ENCODE data around the gene HOXB13. TPM values are rescaled to one million over a fixed set of nuclear protein-coding genes. Genes with fewer than 3 reads are reported as not detected.

HOXB13 gene
- total and polyA plus RNA-seq, 2 of the 13 experiments (the other 11 are each of a cell fraction or from before 2014, with no cell fraction given): not detected

DNA sequence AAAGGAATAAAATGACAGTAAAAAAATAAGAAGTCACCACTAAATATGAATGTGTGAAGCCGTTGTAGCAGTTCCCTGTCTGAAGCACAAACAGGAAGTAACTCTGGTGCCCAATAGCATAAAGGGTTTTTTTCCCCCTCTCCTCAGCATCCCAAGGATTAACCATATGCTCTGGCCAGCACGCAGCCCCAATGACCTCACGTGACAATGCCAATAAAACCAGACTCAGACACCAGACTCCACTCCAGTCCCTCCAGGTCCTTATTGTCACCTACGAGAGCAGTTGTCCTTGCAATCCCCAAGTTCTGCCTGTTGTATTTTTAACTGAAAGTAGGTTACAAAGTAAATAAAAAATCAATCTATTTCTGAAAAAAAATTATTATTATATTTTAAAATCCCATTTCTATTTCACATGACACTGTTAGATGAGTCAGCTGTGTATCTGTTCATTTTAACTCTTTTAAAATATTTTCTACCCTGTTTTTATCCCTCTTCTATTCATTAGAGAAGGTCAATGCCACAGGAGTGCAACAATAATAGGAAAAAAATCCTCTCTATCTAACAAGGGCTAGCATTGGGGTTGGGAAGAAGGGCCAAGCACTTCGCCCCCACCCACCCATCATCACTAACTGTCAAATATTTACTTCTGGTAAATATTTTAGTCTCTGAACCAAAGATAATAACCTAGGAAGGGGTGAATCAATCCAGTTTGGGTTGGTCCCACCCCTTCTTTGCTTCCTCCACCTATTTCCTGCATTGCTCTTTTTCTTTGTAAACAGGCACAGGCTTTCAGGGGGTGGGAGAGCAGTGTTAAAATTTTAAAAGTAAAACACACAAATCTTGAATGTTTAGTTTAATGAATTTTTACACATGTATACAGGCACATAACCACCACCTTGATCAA lies 12.8 kb downstream of the HOXB13 start (continued):
- TF ChIP-seq, protein P1, sequence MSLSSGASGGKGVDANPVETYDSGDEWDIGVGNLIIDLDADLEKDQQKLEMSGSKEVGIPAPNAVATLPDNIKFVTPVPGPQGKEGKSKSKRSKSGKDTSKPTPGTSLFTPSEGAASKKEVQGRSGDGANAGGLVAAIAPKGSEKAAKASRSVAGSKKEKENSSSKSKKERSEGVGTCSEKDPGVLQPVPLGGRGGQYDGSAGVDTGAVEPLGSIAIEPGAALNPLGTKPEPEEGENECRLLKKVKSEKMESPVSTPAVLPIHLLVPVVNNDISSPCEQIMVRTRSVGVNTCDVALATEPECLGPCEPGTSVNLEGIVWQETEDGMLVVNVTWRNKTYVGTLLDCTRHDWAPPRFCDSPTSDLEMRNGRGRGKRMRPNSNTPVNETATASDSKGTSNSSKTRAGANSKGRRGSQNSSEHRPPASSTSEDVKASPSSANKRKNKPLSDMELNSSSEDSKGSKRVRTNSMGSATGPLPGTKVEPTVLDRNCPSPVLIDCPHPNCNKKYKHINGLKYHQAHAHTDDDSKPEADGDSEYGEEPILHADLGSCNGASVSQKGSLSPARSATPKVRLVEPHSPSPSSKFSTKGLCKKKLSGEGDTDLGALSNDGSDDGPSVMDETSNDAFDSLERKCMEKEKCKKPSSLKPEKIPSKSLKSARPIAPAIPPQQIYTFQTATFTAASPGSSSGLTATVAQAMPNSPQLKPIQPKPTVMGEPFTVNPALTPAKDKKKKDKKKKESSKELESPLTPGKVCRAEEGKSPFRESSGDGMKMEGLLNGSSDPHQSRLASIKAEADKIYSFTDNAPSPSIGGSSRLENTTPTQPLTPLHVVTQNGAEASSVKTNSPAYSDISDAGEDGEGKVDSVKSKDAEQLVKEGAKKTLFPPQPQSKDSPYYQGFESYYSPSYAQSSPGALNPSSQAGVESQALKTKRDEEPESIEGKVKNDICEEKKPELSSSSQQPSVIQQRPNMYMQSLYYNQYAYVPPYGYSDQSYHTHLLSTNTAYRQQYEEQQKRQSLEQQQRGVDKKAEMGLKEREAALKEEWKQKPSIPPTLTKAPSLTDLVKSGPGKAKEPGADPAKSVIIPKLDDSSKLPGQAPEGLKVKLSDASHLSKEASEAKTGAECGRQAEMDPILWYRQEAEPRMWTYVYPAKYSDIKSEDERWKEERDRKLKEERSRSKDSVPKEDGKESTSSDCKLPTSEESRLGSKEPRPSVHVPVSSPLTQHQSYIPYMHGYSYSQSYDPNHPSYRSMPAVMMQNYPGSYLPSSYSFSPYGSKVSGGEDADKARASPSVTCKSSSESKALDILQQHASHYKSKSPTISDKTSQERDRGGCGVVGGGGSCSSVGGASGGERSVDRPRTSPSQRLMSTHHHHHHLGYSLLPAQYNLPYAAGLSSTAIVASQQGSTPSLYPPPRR (CRISPR knock-in tag; IDR thresholded peaks at IDR 0.05; ENCODE audit: borderline replicate concordance): peak; percentile 40; the same call in 1 of the 2 replicates
- TF ChIP-seq, protein P2, sequence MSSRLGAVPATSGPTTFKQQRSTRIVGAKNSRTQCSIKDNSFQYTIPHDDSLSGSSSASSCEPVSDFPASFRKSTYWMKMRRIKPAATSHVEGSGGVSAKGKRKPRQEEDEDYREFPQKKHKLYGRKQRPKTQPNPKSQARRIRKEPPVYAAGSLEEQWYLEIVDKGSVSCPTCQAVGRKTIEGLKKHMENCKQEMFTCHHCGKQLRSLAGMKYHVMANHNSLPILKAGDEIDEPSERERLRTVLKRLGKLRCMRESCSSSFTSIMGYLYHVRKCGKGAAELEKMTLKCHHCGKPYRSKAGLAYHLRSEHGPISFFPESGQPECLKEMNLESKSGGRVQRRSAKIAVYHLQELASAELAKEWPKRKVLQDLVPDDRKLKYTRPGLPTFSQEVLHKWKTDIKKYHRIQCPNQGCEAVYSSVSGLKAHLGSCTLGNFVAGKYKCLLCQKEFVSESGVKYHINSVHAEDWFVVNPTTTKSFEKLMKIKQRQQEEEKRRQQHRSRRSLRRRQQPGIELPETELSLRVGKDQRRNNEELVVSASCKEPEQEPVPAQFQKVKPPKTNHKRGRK (CRISPR knock-in tag; IDR thresholded peaks at IDR 0.05): no peak
- TF ChIP-seq, protein P3, sequence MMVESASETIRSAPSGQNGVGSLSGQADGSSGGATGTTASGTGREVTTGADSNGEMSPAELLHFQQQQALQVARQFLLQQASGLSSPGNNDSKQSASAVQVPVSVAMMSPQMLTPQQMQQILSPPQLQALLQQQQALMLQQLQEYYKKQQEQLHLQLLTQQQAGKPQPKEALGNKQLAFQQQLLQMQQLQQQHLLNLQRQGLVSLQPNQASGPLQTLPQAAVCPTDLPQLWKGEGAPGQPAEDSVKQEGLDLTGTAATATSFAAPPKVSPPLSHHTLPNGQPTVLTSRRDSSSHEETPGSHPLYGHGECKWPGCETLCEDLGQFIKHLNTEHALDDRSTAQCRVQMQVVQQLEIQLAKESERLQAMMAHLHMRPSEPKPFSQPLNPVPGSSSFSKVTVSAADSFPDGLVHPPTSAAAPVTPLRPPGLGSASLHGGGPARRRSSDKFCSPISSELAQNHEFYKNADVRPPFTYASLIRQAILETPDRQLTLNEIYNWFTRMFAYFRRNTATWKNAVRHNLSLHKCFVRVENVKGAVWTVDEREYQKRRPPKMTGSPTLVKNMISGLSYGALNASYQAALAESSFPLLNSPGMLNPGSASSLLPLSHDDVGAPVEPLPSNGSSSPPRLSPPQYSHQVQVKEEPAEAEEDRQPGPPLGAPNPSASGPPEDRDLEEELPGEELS (CRISPR knock-in tag; IDR thresholded peaks at IDR 0.05): peak; percentile 55
- no peak for TF ChIP-seq ZFP62 (CRISPR knock-in tag; IDR thresholded peaks at IDR 0.05)
- peak; percentile 76; the same call in 1 of the 2 replicates for TF ChIP-seq ZSCAN25 (CRISPR knock-in tag; IDR thresholded peaks at IDR 0.05)
- peak; percentile 70; the same call in 1 of the 2 replicates for TF ChIP-seq SP5 (CRISPR knock-in tag; IDR thresholded peaks at IDR 0.05; ENCODE audit: borderline replicate concordance, low read depth)

Data from HepG2 (cell line).